Prostate gland (tissue), 2 donors: ENCODE data around the gene DEGS1. TPM values are rescaled to one million over a fixed set of nuclear protein-coding genes. Genes with fewer than 3 reads are reported as not detected.

Experiments used
- DNase-seq: peaks from one replicate; pipeline ENCODE4 v3.0.0-alpha.2; 2019; ENCODE audit warnings: low spot score
- H3K27ac ChIP-seq, 2 donors: fragments of 200-600 bp; sonication (generic); 2 replicates each; pipeline ENCODE4 v1.5.1; 2017 to 2019
- H3K27me3 ChIP-seq: fragments of 200-600 bp; sonication (generic); replicated peaks from 2 replicates; pipeline ENCODE4 v1.5.1; 2019; ENCODE audit not compliant: insufficient read depth
- H3K36me3 ChIP-seq, 2 donors: fragments of 200-600 bp; sonication (generic); 1 replicate in 1 of 2; 2 replicates in 1 of 2; pipeline versions ENCODE4 v1.5.1 to v1.8.1; 2017 to 2019
- H3K4me1 ChIP-seq: fragments of 200-600 bp; sonication (generic); replicated peaks from 2 replicates; pipeline ENCODE4 v1.5.1; 2019
- H3K4me3 ChIP-seq, 2 donors: fragments of 200-600 bp; sonication (generic); 2 replicates each; pipeline ENCODE4 v1.5.1; 2017 to 2019
- H3K9me3 ChIP-seq: fragments of 200-600 bp; sonication (generic); 2 replicates; pipeline ENCODE4 v1.5.1; 2017
- POLR2A ChIP-seq: fragments of 450-650 bp; IDR thresholded peaks from one replicate; pipeline ENCODE4 v1.6.1; 2016; ENCODE audit warnings: antibody characterized with exemption, mild to moderate bottlenecking
- POLR2AphosphoS5 ChIP-seq: sonication (generic); formaldehyde crosslinking; IDR thresholded peaks from one replicate; pipeline ENCODE4 v1.6.1; 2017; ENCODE audit warnings: antibody characterized with exemption
- WGBS: methylation state at CpG from one replicate; pipeline ENCODE4 v1.1.5; 2018; 5-methylcytosine and 5-hydroxymethylcytosine counted together
- intact Hi-C: fragments of 100-400 bp; cut with DNase I; formaldehyde crosslinking; loops from one replicate; pipeline ENCODE4 v1.14.2; 2022
- total RNA-seq, 2 donors: library from RNA; depleted of rRNA; stranded (reverse); fragments of >200 nt; gene quantifications; one replicate each; pipeline ENCODE4 v1.1.0, GENCODE V29; 2016
- TF ChIP-seq, protein P1 (sequence below), 4 experiments: fragments of 200-600 bp in 2 of 4; fragments of 450-650 bp in 2 of 4; sonication (generic) in 2 of 4; IDR thresholded peaks; 1 replicate in 3 of 4; 2 replicates in 1 of 4; pipeline ENCODE4 v1.5.1; 2016 to 2019; ENCODE audit warnings: antibody characterized with exemption in 4 of 4, mild to moderate bottlenecking in 2 of 4, moderate library complexity in 2 of 4

Gene DEGS1
- total RNA-seq, 2 donors from 2014 or later, result 78.8 to 172 TPM

DNA sequence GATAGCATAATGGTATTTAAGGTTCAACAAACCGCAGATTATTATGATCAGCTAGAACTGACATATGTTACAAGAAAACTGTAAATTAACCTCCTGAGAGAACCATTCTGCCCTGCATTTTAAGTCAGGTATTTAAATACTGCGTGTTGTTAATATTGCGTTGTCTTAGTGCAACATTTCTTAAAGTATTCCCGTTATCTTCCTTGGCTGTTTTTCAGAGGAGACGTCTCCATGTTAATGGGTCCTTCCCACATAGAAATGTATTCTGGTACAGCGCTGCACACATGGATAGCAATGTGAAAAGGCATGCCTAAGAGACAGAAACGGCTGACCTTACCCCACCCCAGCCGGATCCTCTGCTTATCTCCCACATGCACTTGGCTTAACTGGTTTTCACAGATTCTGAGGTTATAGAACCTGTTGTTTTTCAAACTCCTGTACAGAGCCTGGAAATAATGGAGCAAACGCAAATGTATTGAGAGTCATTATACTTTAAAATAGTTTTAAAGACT, 22.8 kb upstream of the DEGS1 start:
- H3K4me3 ChIP-seq, result no peak overlapping the region
- H3K27me3 ChIP-seq, result no peaks in the 10 kb centered on the region
- H3K36me3 ChIP-seq, result no peaks in the 10 kb centered on the region
- no peak overlapping the region for H3K27ac ChIP-seq
- 84% methylated on average over 9 of the region's 9 CpGs for WGBS
- DNase-seq, result no peak
- TF ChIP-seq POLR2AphosphoS5, result no peak
- TF ChIP-seq POLR2A, result no peak
- TF ChIP-seq, protein P1, sequence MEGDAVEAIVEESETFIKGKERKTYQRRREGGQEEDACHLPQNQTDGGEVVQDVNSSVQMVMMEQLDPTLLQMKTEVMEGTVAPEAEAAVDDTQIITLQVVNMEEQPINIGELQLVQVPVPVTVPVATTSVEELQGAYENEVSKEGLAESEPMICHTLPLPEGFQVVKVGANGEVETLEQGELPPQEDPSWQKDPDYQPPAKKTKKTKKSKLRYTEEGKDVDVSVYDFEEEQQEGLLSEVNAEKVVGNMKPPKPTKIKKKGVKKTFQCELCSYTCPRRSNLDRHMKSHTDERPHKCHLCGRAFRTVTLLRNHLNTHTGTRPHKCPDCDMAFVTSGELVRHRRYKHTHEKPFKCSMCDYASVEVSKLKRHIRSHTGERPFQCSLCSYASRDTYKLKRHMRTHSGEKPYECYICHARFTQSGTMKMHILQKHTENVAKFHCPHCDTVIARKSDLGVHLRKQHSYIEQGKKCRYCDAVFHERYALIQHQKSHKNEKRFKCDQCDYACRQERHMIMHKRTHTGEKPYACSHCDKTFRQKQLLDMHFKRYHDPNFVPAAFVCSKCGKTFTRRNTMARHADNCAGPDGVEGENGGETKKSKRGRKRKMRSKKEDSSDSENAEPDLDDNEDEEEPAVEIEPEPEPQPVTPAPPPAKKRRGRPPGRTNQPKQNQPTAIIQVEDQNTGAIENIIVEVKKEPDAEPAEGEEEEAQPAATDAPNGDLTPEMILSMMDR (IDR thresholded peaks at IDR 0.05), result no peak
- no peaks in the 10 kb centered on the region for H3K9me3 ChIP-seq
- H3K4me1 ChIP-seq, result no peaks in the 10 kb centered on the region
- intact Hi-C loops, result no loop called here

DNA sequence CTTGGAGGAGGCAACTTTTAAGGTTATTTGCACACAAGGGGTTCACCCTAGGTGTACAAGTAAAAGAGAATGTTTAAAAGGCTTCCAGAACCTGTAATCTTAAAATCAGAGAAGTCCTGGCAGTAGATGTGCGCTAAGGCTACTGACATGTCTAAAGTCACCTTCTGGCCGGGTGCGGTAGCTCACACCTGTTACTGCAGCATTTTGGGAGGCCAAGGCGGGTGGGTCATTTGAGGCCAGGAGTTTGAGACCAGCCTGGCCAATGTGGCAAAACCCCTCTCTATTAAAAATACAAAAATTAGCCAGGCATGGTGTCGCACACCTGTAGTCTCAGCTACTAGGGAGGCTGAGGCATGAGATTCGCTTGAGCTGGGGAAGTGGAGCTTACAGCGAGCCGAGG, 20.3 kb upstream of the DEGS1 start:
- Histone ChIP-seq H3K27ac (no peak overlapping the region), H3K4me3 (no peak overlapping the region), H3K36me3 (no peaks in the 10 kb centered on the region), H3K9me3 (no peaks in the 10 kb centered on the region), H3K27me3 (no peaks in the 10 kb centered on the region), H3K4me1 (no peaks in the 10 kb centered on the region)
- WGBS, result 97% methylated on average over 8 of the region's 8 CpGs
- intact Hi-C loops, result no loop called here
- DNase-seq, result no peak
- TF ChIP-seq POLR2A, result no peak
- TF ChIP-seq POLR2AphosphoS5, result no peak
- TF ChIP-seq, protein P1 (IDR thresholded peaks at IDR 0.05), result no peak

DNA sequence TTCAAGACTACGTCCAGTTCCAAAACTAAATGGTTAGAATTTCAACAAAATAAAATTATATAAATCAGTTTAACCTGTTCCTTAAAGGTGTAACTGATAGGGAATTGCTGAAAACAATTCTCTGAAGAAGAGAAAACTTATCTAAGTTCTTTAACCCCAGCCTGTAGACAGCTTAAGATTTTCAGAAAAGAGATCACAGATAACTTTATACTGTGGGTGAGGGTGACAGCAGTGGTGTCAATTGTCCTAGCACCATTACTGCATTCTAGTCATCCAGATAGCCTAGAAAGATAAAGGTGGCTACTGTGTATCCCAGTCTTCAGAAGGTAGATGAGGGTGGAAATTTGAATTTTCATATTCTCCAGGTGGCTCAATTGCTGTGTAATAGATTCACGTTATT, 19.7 kb upstream of the DEGS1 start:
- Histone ChIP-seq H3K27me3 (no peaks in the 10 kb centered on the region), H3K9me3 (no peaks in the 10 kb centered on the region), H3K36me3 (no peaks in the 10 kb centered on the region), H3K4me1 (no peaks in the 10 kb centered on the region), H3K4me3 (no peak overlapping the region), H3K27ac (no peak overlapping the region)
- TF ChIP-seq, protein P1 (IDR thresholded peaks at IDR 0.05), result no peak
- TF ChIP-seq POLR2A, result no peak
- no peak for TF ChIP-seq POLR2AphosphoS5
- intact Hi-C loops, result no loop called here
- 72% methylated on average over 2 of the region's 2 CpGs for WGBS
- no peak for DNase-seq

DNA sequence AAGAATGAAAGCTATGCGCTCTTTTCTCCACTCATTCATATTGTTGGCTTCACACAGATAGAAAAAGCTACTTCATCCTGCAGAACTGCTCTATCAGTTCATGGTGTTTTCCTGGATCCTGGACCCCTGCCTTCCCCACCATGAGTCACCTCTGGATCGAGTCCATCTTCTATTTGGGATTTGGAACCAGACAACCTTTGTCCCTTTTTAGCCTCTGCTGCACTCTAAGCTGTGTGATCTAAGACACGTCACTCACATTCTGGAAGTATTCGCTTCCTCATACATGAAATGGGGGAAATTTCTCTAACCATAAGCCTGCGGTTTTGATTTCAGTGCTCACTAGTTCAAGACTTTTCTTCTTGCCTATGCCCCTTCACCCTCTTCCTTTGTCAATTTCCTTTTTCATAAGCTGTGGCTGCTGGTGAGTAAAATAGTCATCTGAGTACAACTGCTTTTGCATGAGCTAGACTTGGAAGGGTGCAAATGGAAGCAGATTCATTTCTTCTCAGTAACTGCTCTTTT, 14.1 kb upstream of the DEGS1 start:
- Histone ChIP-seq H3K27me3 (no peaks in the 10 kb centered on the region), H3K4me3 (no peak overlapping the region), H3K4me1 (no peaks in the 10 kb centered on the region), H3K27ac (no peak overlapping the region), H3K9me3 (no peaks in the 10 kb centered on the region), H3K36me3 (no peaks in the 10 kb centered on the region)
- intact Hi-C loops, result no loop called here
- TF ChIP-seq, protein P1 (IDR thresholded peaks at IDR 0.05), result no peak
- no peak for TF ChIP-seq POLR2A
- no peak for TF ChIP-seq POLR2AphosphoS5
- no peak for DNase-seq
- 31% methylated on average over 5 of the region's 5 CpGs for WGBS

DNA sequence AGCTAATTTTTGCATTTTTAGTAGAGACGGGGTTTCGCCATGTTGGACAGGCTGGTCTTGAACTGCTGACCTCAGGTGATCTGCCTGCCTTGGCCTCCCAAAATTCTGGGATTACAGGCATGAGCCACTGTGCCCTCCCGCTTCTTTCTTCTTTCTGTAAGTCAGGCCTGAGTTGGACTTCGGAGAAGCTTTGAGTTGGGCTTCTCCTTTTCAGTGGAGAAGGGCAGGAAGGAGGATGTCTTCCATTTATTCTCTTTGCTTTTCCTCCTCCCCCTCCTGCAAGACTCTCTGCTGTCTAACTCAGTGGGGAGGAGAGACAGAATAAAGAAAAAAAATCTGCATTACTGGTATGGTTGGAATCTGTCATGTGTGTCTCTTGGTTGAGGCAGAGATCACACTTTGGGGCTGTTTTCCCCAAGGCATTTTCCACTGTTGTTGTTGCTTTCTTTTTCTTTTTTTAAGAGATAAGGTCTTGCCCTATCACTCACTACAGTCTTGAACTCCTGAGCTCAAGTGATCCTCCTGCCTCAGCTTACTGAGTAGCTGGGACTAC, 13.2 kb upstream of the DEGS1 start:
- H3K36me3 ChIP-seq, result no peaks in the 10 kb centered on the region
- WGBS, result 94% methylated on average over 4 of the region's 4 CpGs
- H3K4me1 ChIP-seq, result no peaks in the 10 kb centered on the region
- intact Hi-C loops, result no loop called here
- no peak overlapping the region for H3K4me3 ChIP-seq
- TF ChIP-seq POLR2AphosphoS5, result no peak
- no peak for TF ChIP-seq POLR2A
- TF ChIP-seq, protein P1 (IDR thresholded peaks at IDR 0.05), result no peak
- DNase-seq, result no peak
- H3K9me3 ChIP-seq, result no peaks in the 10 kb centered on the region
- no peak overlapping the region for H3K27ac ChIP-seq
- H3K27me3 ChIP-seq, result no peaks in the 10 kb centered on the region
